Renal cortex interstitium (tissue), 11 donors: ENCODE measurements around the gene MERTK. TPM values are rescaled to one million over a fixed set of nuclear protein-coding genes. Genes with fewer than 3 reads are reported as not detected.
A peak's percentile ranks its signal among the peaks of the same experiment; 100 is the strongest.
"Not testable (repeated sequence)": the region's sequence is repeated elsewhere in the genome, so short reads cannot be mapped to it uniquely, and the experiment has no call there.

Experiments used
- DNase-seq, 11 donors: peaks; one replicate each; pipeline ENCODE4 v3.0.0-alpha.2; 2013; ENCODE audit warnings: low read depth in 9 of 11, low spot score in 4 of 11; ENCODE audit errors: extremely low read depth in 1 of 11
- polyA plus RNA-seq, 3 donors: library from polyadenylated mRNA; unstranded; fragments of 120-200 nt; gene quantifications; one replicate each; pipeline ENCODE4 v1.2.1, GENCODE V29; 2013; ENCODE audit not compliant: insufficient read length in 3 of 3

The MERTK gene
- polyA plus RNA-seq, 3 donors, result 17.0 to 20.4 (median 18.7) TPM

GRCh38 chr2:111905990-111906735 is 7.8 kb downstream of the MERTK start:
- DNase-seq, result no peak

DNA sequence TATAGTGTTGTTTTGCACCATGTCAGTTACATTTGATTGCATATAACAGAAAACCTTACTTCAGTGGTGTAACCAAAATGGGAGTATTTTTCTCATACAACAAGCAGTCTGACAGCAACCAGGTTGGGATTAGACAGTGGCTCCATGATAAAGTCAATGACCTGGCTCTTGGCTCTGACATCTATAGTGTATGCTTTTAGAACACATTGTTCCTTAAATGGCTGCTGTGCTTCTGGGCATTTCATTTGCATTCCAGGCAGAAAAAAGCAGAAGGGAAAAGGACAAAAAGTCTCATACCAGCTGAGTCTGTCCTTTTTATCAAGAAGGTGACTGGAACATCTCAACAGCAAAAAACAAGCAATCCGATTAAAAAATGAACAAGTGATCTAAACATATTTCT is 10.2 kb downstream of the MERTK start:
- DNase-seq, result no peak

DNA sequence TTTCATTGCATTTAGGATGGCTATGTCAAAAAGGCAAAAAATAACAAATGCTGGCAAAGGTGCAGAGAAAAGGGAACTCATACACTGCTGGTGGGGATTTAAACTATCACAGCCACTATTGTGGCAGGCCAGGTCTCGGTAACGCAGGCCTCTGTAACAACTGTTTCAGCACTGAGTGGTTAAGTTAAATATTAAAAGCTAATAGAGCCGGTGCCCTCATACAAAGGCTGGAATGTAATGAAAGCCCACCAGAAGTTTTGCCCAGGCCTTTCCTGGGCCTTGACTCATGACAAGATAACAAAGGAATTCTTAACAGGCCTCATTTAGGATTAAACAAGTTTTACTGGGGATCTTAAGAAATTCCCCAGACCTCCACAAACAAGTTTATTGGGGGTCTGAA is 10.7 kb downstream of the MERTK start:
- DNase-seq, result no peak

DNA sequence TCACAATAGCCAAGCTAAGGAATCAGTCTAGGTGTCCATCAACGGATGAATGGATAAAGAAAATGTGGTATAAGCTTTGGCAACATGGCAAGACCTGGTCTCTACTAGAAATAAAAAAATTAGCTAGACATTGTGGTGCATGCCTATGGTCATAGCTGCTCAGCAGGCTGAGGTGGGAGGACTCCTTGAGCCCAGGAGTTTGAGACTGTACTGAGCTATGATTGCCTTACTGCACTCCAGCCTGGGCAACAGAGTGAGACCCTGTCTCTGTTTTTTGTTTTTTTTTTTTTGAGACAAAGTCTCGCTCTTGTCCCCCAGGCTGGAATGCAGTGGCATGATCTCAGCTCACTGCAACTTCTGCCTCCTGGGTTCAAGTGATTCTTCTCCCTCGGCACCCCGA is 11.6 kb downstream of the MERTK start:
- not testable (repeated sequence) for DNase-seq

DNA sequence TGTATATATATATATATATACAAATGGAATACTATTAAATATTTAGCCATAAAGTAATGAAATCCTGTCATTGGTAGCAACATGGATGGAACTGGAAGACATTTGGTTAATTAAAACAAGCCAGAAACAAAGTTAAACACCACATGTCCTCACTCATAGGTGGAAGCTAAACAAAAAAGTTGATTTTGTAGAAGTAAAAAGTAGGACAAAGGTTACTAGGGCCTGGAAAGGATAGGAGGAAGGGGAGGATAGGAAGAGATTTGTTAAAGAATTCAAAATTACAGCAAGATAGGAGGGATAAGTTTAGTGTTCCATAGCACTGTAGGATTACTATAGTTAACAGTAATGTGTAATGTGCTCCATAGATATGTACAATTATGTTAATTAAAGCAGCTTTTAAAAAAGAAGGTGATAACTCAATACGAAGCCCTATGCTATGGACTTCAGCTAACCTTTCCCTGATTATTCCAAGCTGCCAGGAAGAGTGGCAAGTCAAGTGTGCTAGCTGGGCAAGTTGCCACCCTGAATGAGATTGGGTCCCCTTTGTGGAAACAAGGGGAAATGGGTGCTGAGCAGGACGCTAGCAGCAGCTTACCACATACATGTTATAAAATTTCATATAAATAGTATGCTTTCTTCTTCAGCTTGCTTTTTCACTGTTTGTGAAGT is 12.3 kb downstream of the MERTK start:
- no peak for DNase-seq

DNA sequence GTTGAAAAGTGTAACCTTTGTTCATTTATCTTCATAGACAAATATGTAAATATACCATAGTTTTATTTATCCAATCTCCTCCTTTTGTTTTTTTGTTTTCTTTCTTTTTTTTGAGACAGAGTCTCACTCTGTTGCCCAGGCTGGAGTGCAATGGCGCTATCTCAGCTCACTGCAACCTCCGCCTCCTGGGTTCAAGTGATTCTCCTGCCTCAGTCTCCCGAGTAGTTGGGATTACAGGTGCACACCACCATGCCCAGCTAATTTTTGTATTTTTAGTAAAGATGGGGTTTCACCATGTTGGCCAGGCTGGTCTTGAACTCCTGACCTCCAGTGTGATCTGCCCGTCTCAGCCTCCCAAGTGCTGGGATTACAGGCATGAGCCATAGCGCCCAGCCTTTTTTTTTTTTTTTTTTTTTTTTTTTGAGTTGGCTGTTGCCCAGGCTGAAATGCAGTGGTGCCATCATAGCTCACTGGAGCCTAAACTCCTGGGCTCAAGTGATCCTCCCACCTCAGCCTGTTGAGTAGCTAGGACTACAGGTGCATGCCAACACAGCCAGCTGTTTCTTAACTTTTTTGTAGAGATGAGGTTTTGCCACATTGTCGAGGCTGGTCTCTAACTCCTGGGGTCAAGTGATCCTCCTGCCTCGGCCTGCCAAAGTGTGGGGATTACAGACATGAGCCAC is 13.0 kb downstream of the MERTK start:
- DNase-seq, result not testable (repeated sequence)

GRCh38 chr2:111912547-111912946 is 14.1 kb downstream of the MERTK start:
- no peak for DNase-seq

GRCh38 chr2:111917106-111917505 is 18.7 kb downstream of the MERTK start:
- DNase-seq, result no peak

- DNase-seq, result no peak
Observed at GRCh38 chr2:111918383-111918806, 20.0 kb downstream of the MERTK start.

DNA sequence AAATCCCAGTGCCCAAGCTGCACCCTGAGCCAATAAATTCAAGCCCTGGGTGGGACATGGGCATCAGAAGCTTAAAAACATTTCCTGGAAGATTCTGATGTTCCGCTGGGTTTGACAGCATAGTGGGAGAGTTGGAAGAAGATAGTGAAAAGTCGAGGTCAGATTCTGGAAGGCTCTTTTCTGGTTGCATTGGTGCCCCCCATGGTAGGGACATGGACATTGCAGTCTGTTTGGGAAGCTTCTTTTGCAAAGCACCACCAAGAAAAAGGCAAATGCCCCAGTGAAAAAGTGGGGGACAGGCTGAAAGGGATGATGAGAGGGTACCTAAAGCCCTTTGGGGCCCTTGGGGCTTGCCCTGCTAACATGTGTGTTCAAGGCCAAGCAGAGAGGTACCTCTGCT is 21.0 kb downstream of the MERTK start:
- no peak for DNase-seq

GRCh38 chr2:111919794-111920608 is 21.6 kb downstream of the MERTK start:
- peak in 1 of 11 donors; percentile 73 for DNase-seq

- DNase-seq, result peak in 4 of 11 donors; percentile 37 to 55 (median 52)
Observed at GRCh38 chr2:111923276-111923804, 24.9 kb downstream of the MERTK start.

DNA sequence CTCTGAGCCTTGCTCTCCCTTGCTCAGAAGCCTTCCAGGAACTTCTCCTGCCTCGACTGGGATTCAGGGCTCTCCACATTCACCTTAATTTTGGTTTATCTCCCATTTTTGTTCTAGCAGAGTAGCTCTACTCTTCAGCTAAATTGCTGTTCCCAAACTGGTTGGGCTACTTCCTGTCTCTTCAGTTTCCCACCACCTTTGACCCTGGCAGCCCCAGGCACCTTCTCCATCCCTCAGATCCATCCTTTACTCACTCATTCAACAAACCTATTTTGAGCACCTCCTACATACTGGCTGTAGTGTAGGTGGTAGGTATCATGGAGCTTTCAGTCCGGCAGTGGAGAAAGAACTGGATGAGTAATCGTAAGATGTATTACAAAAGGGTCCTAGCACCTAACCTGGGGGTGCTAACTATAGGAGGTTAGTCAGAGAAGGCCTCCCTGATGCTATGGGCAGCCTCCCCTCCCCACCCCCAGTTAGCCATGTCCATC is 26.3 kb downstream of the MERTK start:
- no peak for DNase-seq

GRCh38 chr2:111927723-111928122 is 29.3 kb downstream of the MERTK start:
- DNase-seq, result no peak

GRCh38 chr2:111930409-111930808 is 32.0 kb downstream of the MERTK start:
- no peak for DNase-seq

GRCh38 chr2:111930875-111931274 is 32.5 kb downstream of the MERTK start:
- DNase-seq, result no peak

GRCh38 chr2:111932841-111933291 is 34.5 kb downstream of the MERTK start:
- DNase-seq, result no peak

- not testable (repeated sequence) for DNase-seq
Observed at GRCh38 chr2:111933900-111934299, 35.5 kb downstream of the MERTK start.

- DNase-seq, result peak in 2 of 11 donors; percentile 22 to 28
Observed at GRCh38 chr2:111936881-111937280, 38.5 kb downstream of the MERTK start.
